ENCODE data around the gene SHISA4. TPM values are rescaled to one million over a fixed set of nuclear protein-coding genes. Genes with fewer than 3 reads are reported as not detected.

Gene SHISA4
- total and polyA plus RNA-seq, 4 donors = 7.2 to 15.9 (median 11.8) TPM

DNA sequence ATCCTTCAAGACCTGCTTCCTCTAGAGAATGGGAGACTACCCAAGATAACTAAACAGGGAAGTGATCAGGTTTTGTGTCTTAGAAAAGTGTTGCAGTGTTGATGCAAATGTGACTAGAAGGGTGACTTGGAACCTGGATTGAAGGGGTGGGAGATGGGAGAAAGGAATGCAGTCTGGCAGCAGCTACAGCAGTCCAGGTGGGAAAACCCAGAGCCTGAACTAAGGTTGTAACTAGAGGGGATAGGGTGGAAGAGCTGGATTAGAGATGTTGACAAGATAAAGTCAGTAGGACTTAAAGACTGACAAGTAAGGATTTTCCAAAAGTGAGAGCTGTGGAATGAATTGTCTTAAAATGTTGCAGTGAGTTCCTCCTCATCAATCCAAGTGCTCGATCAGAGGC lies 7.1 kb upstream of the SHISA4 start:
- no peak overlapping the region for H3K27ac ChIP-seq (ENCODE audit: low read depth in 1 of 2, low read length in 1 of 2)
- ATAC-seq (ENCODE audit: insufficient read depth, low FRiP score) = no peak
- DNase-seq = no peak
- H3K36me3 ChIP-seq (ENCODE audit: control insufficient read depth in 4 of 4, insufficient read depth in 4 of 4, low read length in 4 of 4) = peaks cover 0 to 5% (median 1%) of the 10 kb centered on the region in 4 donors
- WGBS, 2 donors = 83 to 97% methylated on average over 1 of the region's 1 CpG
- H3K9ac ChIP-seq (ENCODE audit: insufficient read depth in 1 of 2, low read length in 2 of 2) = no peak overlapping the region
- no peak overlapping the region for H3K4me3 ChIP-seq
- no peaks in the 10 kb centered on the region for H3K27me3 ChIP-seq (ENCODE audit: control insufficient read depth in 3 of 3, insufficient read depth in 3 of 3, low read length in 2 of 3)
- peaks cover 0 to 11% (median 0%) of the 10 kb centered on the region in 5 donors for H3K4me1 ChIP-seq (ENCODE audit: control insufficient read depth in 5 of 5, insufficient read depth in 5 of 5, low read length in 5 of 5)
- TF ChIP-seq, protein P1, sequence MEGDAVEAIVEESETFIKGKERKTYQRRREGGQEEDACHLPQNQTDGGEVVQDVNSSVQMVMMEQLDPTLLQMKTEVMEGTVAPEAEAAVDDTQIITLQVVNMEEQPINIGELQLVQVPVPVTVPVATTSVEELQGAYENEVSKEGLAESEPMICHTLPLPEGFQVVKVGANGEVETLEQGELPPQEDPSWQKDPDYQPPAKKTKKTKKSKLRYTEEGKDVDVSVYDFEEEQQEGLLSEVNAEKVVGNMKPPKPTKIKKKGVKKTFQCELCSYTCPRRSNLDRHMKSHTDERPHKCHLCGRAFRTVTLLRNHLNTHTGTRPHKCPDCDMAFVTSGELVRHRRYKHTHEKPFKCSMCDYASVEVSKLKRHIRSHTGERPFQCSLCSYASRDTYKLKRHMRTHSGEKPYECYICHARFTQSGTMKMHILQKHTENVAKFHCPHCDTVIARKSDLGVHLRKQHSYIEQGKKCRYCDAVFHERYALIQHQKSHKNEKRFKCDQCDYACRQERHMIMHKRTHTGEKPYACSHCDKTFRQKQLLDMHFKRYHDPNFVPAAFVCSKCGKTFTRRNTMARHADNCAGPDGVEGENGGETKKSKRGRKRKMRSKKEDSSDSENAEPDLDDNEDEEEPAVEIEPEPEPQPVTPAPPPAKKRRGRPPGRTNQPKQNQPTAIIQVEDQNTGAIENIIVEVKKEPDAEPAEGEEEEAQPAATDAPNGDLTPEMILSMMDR (IDR thresholded peaks at IDR 0.05; ENCODE audit: control extremely low read depth, extremely low read depth) = no peak
- H3K9me3 ChIP-seq (ENCODE audit: control insufficient read depth in 4 of 4, insufficient read depth in 3 of 4, low read length in 3 of 4) = no peaks in the 10 kb centered on the region

DNA sequence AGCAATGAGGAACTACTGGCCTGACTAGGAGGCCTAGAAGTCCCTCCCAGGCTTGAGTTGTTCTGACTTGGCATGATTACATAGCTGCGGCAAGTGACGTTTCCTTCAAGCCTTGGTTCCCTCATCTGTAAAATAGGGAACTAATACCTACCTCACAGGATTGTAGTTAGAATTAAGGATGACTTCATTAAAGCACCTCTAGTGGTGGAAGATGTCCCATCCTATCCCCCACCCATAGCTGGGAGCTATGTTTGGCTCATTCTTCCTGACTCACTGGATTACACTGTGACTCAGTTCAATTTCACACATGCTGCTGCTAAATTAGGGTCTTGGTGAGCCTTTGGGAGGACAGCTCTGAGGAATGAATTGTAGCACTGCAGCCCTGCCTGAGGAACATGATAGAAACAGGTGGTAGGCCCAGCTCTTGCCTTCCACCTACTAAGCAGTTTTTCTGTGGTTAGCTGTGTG lies 6.0 kb upstream of the SHISA4 start:
- 26 to 44% methylated on average over 2 of the region's 2 CpGs for WGBS, 2 donors
- TF ChIP-seq, protein P1 (IDR thresholded peaks at IDR 0.05; ENCODE audit: control extremely low read depth, extremely low read depth) = no peak
- H3K9me3 ChIP-seq (ENCODE audit: control insufficient read depth in 4 of 4, insufficient read depth in 3 of 4, low read length in 3 of 4) = no peaks in the 10 kb centered on the region
- no peaks in the 10 kb centered on the region for H3K27me3 ChIP-seq (ENCODE audit: control insufficient read depth in 3 of 3, insufficient read depth in 3 of 3, low read length in 2 of 3)
- H3K36me3 ChIP-seq (ENCODE audit: control insufficient read depth in 4 of 4, insufficient read depth in 4 of 4, low read length in 4 of 4) = no peaks in the 10 kb centered on the region
- peak overlapping the region in 1 of 2 donors; percentile 97 for H3K27ac ChIP-seq (ENCODE audit: low read depth in 1 of 2, low read length in 1 of 2)
- H3K4me3 ChIP-seq = no peak overlapping the region
- H3K9ac ChIP-seq (ENCODE audit: insufficient read depth in 1 of 2, low read length in 2 of 2) = no peak overlapping the region
- ATAC-seq (ENCODE audit: insufficient read depth, low FRiP score) (no peak), DNase-seq (no peak)
- peaks cover 0 to 14% (median 0%) of the 10 kb centered on the region in 5 donors for H3K4me1 ChIP-seq (ENCODE audit: control insufficient read depth in 5 of 5, insufficient read depth in 5 of 5, low read length in 5 of 5)

DNA sequence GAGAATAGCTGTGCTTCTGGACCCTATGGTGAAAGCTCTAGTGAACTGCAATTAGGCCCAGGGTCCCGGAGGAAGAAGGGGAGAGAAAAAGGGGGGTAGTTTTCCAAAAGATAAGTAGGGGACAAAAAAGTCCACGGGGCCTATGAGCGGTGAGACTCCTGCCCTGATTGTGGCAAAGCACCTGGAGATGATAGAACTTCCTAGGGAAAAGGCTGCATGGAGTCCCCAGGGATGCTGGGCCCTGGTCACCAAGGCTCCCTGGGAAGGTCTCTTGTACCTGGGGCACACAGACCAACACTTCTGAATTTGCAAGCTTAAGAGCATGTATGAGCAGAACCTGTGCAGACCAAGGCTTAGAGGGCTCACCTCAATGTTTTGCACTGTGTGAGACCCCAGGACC lies 5.4 kb upstream of the SHISA4 start:
- Histone ChIP-seq H3K27me3 (ENCODE audit: control insufficient read depth in 3 of 3, insufficient read depth in 3 of 3, low read length in 2 of 3) (no peaks in the 10 kb centered on the region), H3K36me3 (ENCODE audit: control insufficient read depth in 4 of 4, insufficient read depth in 4 of 4, low read length in 4 of 4) (no peaks in the 10 kb centered on the region), H3K27ac (ENCODE audit: low read depth in 1 of 2, low read length in 1 of 2) (peak overlapping the region in 1 of 2 donors; percentile 97), H3K9ac (ENCODE audit: insufficient read depth in 1 of 2, low read length in 2 of 2) (no peak overlapping the region), H3K4me3 (no peak overlapping the region), H3K9me3 (ENCODE audit: control insufficient read depth in 4 of 4, insufficient read depth in 3 of 4, low read length in 3 of 4) (no peaks in the 10 kb centered on the region), H3K4me1 (ENCODE audit: control insufficient read depth in 5 of 5, insufficient read depth in 5 of 5, low read length in 5 of 5) (peaks cover 0 to 14% (median 5%) of the 10 kb centered on the region in 5 donors)
- DNase-seq (no peak), ATAC-seq (ENCODE audit: insufficient read depth, low FRiP score) (no peak)
- TF ChIP-seq, protein P1 (IDR thresholded peaks at IDR 0.05; ENCODE audit: control extremely low read depth, extremely low read depth) = no peak
- 82 to 90% methylated on average over 3 of the region's 3 CpGs for WGBS, 2 donors

DNA sequence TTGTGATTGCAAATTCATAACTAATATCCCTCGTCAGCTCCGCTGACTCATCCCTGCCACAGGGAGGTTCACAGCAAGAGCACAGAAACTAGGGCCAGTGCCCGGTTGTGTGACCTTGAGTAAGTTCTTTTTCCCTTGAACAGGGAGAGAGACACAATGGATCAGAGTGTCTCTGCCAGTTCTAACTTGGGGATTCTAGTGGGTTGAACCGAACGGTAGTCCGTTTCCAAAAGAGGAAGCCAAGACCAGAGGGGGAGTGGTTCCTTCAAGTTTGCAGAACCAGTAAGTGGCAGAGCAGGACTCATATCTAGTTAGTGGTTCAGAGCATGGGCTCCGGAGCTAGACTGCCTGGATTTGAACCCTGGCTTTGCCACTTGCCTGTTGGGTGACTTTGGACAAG lies 4.9 kb upstream of the SHISA4 start:
- peaks cover 0 to 14% (median 8%) of the 10 kb centered on the region in 5 donors for H3K4me1 ChIP-seq (ENCODE audit: control insufficient read depth in 5 of 5, insufficient read depth in 5 of 5, low read length in 5 of 5)
- no peaks in the 10 kb centered on the region for H3K9me3 ChIP-seq (ENCODE audit: control insufficient read depth in 4 of 4, insufficient read depth in 3 of 4, low read length in 3 of 4)
- peak overlapping the region in 1 of 2 donors; percentile 97 for H3K27ac ChIP-seq (ENCODE audit: low read depth in 1 of 2, low read length in 1 of 2)
- H3K9ac ChIP-seq (ENCODE audit: insufficient read depth in 1 of 2, low read length in 2 of 2) = no peak overlapping the region
- 21 to 29% methylated on average over 7 of the region's 7 CpGs for WGBS, 2 donors
- no peak for DNase-seq
- no peaks in the 10 kb centered on the region for H3K36me3 ChIP-seq (ENCODE audit: control insufficient read depth in 4 of 4, insufficient read depth in 4 of 4, low read length in 4 of 4)
- no peaks in the 10 kb centered on the region for H3K27me3 ChIP-seq (ENCODE audit: control insufficient read depth in 3 of 3, insufficient read depth in 3 of 3, low read length in 2 of 3)
- no peak overlapping the region for H3K4me3 ChIP-seq
- TF ChIP-seq, protein P1 (IDR thresholded peaks at IDR 0.05; ENCODE audit: control extremely low read depth, extremely low read depth) = no peak
- ATAC-seq (ENCODE audit: insufficient read depth, low FRiP score) = no peak

Measured in lung (tissue), 12 donors.